Measurements from ENCODE around the gene C19orf25. TPM values are rescaled to one million over a fixed set of nuclear protein-coding genes. Genes with fewer than 3 reads are reported as not detected.

C19orf25 gene
- total and polyA plus RNA-seq, 2 of the 13 experiments (the other 11 are each of a cell fraction or from before 2014, with no cell fraction given), result 14.2 to 32.4 TPM

GRCh38 chr19:1491114-1491848 lies 12.3 kb upstream of the C19orf25 start, which contains the start of gene REEP6 (continued):
- TF ChIP-seq ZBTB10 (CRISPR knock-in tag; IDR thresholded peaks at IDR 0.05; ENCODE audit: borderline replicate concordance), result 0 out of 2 replicates have a peak, but pooled peaks have one; percentile 40
- no peak for TF ChIP-seq ZNF569 (CRISPR knock-in tag; IDR thresholded peaks at IDR 0.05; ENCODE audit: borderline replicate concordance)
- peak; percentile 12; the same call in 1 of the 2 replicates for TF ChIP-seq ZGPAT (CRISPR knock-in tag; IDR thresholded peaks at IDR 0.05)
- TF ChIP-seq ZSCAN31 (CRISPR knock-in tag; IDR thresholded peaks at IDR 0.05; ENCODE audit: low read depth), result peak; percentile 80
- TF ChIP-seq ZSCAN12 (CRISPR knock-in tag; IDR thresholded peaks at IDR 0.05), result peak; percentile 86; the same call in 1 of the 2 replicates
- no peak; the same call in none of the 2 replicates for TF ChIP-seq ETV6 (CRISPR knock-in tag; conservative IDR thresholded peaks at IDR 0.05)
- TF ChIP-seq ZNF747 (CRISPR knock-in tag; IDR thresholded peaks at IDR 0.05; ENCODE audit: borderline replicate concordance), result 0 out of 2 replicates have a peak, but pooled peaks have one; percentile 16
- TF ChIP-seq FUBP1 (CRISPR knock-in tag; IDR thresholded peaks at IDR 0.05; ENCODE audit: borderline replicate concordance), result no peak
- TF ChIP-seq ZNF143 (CRISPR knock-in tag; IDR thresholded peaks at IDR 0.05), result peak; percentile 15
- TF ChIP-seq ZNF326 (CRISPR knock-in tag; IDR thresholded peaks at IDR 0.05; ENCODE audit: borderline replicate concordance), result no peak
- no peak for TF ChIP-seq ZNF616 (CRISPR knock-in tag; IDR thresholded peaks at IDR 0.05; ENCODE audit: low read depth)
- peak; percentile 47; the same call in 1 of the 2 replicates for TF ChIP-seq CAMTA2 (CRISPR knock-in tag; IDR thresholded peaks at IDR 0.05; ENCODE audit: borderline replicate concordance)
- TF ChIP-seq E2F5 (CRISPR knock-in tag; conservative IDR thresholded peaks at IDR 0.05), result 0 out of 2 replicates have a peak, but pooled peaks have one; percentile 58
- TF ChIP-seq TEF (CRISPR knock-in tag; IDR thresholded peaks at IDR 0.05), result peak; percentile 65; the same call in 1 of the 2 replicates
- peak; percentile 47; the same call in 1 of the 2 replicates for TF ChIP-seq ZFX (CRISPR knock-in tag; IDR thresholded peaks at IDR 0.05; ENCODE audit: low read depth)
- no peak for TF ChIP-seq NR1H2 (CRISPR knock-in tag; IDR thresholded peaks at IDR 0.05; ENCODE audit: borderline replicate concordance, low read depth)
- peak; percentile 77 for TF ChIP-seq POLR2AphosphoS5 (IDR thresholded peaks at IDR 0.05; ENCODE audit: low read depth, low read length)
- no peak for TF ChIP-seq ZFAT (CRISPR knock-in tag; conservative IDR thresholded peaks at IDR 0.05)
- TF ChIP-seq RELA (CRISPR knock-in tag; IDR thresholded peaks at IDR 0.05), result no peak
- no peak for TF ChIP-seq HDAC2 (CRISPR knock-in tag; IDR thresholded peaks at IDR 0.05)
- TF ChIP-seq NRL (CRISPR knock-in tag; IDR thresholded peaks at IDR 0.05; ENCODE audit: borderline replicate concordance), result peak; percentile 26; the same call in 1 of the 2 replicates
